Adrenal gland (tissue), 5 donors: ENCODE results near the gene TMSB4Y.

ENCODE experiments used
- POLR2A ChIP-seq, 2 donors: fragments of 450-650 bp; IDR thresholded peaks; one replicate each; pipeline ENCODE4 v1.6.1; 2017; ENCODE audit warnings: antibody characterized with exemption in 2 of 2, mild to moderate bottlenecking in 2 of 2, moderate library complexity in 1 of 2
- TF ChIP-seq, protein P1 (sequence below), 6 experiments: fragments of 450-650 bp in 4 of 6; fragments of 200-600 bp in 2 of 6; sonication (generic) in 1 of 6; IDR thresholded peaks; 1 replicate in 5 of 6; 2 replicates in 1 of 6; pipeline versions ENCODE4 v1.5.1 to v1.8.0; 2016 to 2021; ENCODE audit warnings: antibody characterized with exemption in 6 of 6, mild to moderate bottlenecking in 2 of 6, moderate library complexity in 1 of 6
- donor health status: DM: no; HTN: no; CAD: no.

DNA sequence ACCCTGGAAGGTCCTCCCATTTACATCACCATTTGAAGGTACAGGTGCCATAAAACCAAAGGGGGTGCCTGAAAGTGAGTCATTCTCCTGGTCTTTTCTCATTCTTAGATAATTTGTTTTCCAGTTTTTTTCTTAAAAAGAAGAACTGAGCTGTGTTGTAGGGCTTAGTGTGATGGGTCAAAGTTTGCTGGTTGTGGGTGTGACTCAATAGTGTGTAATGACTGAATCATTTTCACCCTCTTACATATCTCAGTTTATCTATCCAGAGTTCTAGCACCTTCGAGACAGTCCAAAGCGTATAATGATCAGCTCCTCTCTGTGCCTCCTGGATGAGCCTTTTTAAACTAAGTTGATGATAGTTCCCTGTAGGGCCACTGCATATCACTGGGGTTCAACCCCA is 32.6 kb upstream of the TMSB4Y start:
- TF ChIP-seq, protein P1, sequence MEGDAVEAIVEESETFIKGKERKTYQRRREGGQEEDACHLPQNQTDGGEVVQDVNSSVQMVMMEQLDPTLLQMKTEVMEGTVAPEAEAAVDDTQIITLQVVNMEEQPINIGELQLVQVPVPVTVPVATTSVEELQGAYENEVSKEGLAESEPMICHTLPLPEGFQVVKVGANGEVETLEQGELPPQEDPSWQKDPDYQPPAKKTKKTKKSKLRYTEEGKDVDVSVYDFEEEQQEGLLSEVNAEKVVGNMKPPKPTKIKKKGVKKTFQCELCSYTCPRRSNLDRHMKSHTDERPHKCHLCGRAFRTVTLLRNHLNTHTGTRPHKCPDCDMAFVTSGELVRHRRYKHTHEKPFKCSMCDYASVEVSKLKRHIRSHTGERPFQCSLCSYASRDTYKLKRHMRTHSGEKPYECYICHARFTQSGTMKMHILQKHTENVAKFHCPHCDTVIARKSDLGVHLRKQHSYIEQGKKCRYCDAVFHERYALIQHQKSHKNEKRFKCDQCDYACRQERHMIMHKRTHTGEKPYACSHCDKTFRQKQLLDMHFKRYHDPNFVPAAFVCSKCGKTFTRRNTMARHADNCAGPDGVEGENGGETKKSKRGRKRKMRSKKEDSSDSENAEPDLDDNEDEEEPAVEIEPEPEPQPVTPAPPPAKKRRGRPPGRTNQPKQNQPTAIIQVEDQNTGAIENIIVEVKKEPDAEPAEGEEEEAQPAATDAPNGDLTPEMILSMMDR (IDR thresholded peaks at IDR 0.05): no peak
- no peak for TF ChIP-seq POLR2A (IDR thresholded peaks at IDR 0.05)
